Hepatocyte (in vitro differentiated cells): ENCODE measurements around the gene DAZL. TPM values are rescaled to one million over a fixed set of nuclear protein-coding genes. Genes with fewer than 3 reads are reported as not detected.

Experiments
- DNase-seq: peaks from one replicate; pipeline ENCODE4 v3.0.0-alpha.2; 2016; ENCODE audit warnings: low spot score
- H2AFZ ChIP-seq: fragments of 200-600 bp; sonication (generic); 2 replicates; pipeline ENCODE4 v1.6.0; 2016; ENCODE audit warnings: antibody characterized with exemption, mild to moderate bottlenecking
- H3K27ac ChIP-seq: fragments of 200-600 bp; sonication (generic); 2 replicates; pipeline ENCODE4 v1.5.1; 2016; ENCODE audit warnings: mild to moderate bottlenecking
- H3K27me3 ChIP-seq: fragments of 200-600 bp; sonication (generic); 2 replicates; pipeline ENCODE4 v1.6.1; 2016
- H3K36me3 ChIP-seq: fragments of 200-600 bp; sonication (generic); replicated peaks from 2 replicates; pipeline ENCODE4 v1.5.1; 2016; ENCODE audit warnings: low read depth; ENCODE audit not compliant: insufficient read depth
- H3K4me1 ChIP-seq: fragments of 200-600 bp; sonication (generic); 2 replicates; pipeline ENCODE4 v1.5.1; 2016; ENCODE audit warnings: mild to moderate bottlenecking, moderate library complexity; ENCODE audit not compliant: insufficient read depth
- H3K4me2 ChIP-seq: fragments of 200-600 bp; sonication (generic); 2 replicates; pipeline ENCODE4 v1.6.0; 2016
- H3K4me3 ChIP-seq: fragments of 200-600 bp; sonication (generic); 2 replicates; pipeline ENCODE4 v1.5.1; 2016; ENCODE audit warnings: mild to moderate bottlenecking
- H3K79me2 ChIP-seq: fragments of 200-600 bp; sonication (generic); 2 replicates; pipeline ENCODE4 v1.6.0; 2017; ENCODE audit warnings: mild to moderate bottlenecking
- H3K9me2 ChIP-seq: fragments of 200-600 bp; sonication (generic); replicated peaks from 2 replicates; pipeline ENCODE4 v1.6.0; 2017; ENCODE audit warnings: mild to moderate bottlenecking; ENCODE audit not compliant: insufficient read depth
- H3K9me3 ChIP-seq: fragments of 200-600 bp; sonication (generic); 2 replicates; pipeline ENCODE4 v1.5.1; 2016; ENCODE audit warnings: low read depth, mild to moderate bottlenecking
- H4K20me1 ChIP-seq: fragments of 200-600 bp; sonication (generic); 2 replicates; pipeline ENCODE4 v1.6.0; 2016; ENCODE audit warnings: mild to moderate bottlenecking; ENCODE audit not compliant: insufficient read depth, poor library complexity, severe bottlenecking
- EZH2 ChIP-seq: fragments of 200-600 bp; sonication (generic); IDR thresholded peaks from 2 replicates; pipeline ENCODE4 v1.6.1; 2016; ENCODE audit warnings: antibody characterized with exemption, mild to moderate bottlenecking, borderline replicate concordance
- EZH2phosphoT487 ChIP-seq: fragments of 200-600 bp; sonication (generic); IDR thresholded peaks from one replicate; pipeline ENCODE4 v1.6.1; 2018; ENCODE audit warnings: antibody characterized with exemption, mild to moderate bottlenecking, low read depth, moderate library complexity; ENCODE audit not compliant: unreplicated experiment, severe bottlenecking
- WGBS: methylation state at CpG from one replicate; pipeline ENCODE4 v1.1.6; 2016; ENCODE audit warnings: low lambda C conversion rate; ENCODE audit errors: missing lambda C conversion rate; 5-methylcytosine and 5-hydroxymethylcytosine counted together
- polyA plus RNA-seq: library from polyadenylated mRNA; unstranded; fragments of >200 nt; fragmentation: Nextera tagmentation; extraction: Ambion mirVana; gene quantifications from 2 replicates; pipeline ENCODE4 v1.2.1, GENCODE V29; 2016
- total RNA-seq: library from RNA; depleted of rRNA; stranded (reverse); fragments of >200 nt; gene quantifications from 2 replicates; pipeline ENCODE4 v1.2.3, GENCODE V29; 2014
- TF ChIP-seq, protein P1 (sequence below): fragments of 200-600 bp; sonication (generic); IDR thresholded peaks from 2 replicates; pipeline ENCODE4 v1.5.1; 2016; ENCODE audit warnings: antibody characterized with exemption, mild to moderate bottlenecking; ENCODE audit not compliant: poor library complexity

The DAZL gene
- total and polyA plus RNA-seq, 2 experiments from 2014 or later = 0.33 TPM; not detected in 1

DNA sequence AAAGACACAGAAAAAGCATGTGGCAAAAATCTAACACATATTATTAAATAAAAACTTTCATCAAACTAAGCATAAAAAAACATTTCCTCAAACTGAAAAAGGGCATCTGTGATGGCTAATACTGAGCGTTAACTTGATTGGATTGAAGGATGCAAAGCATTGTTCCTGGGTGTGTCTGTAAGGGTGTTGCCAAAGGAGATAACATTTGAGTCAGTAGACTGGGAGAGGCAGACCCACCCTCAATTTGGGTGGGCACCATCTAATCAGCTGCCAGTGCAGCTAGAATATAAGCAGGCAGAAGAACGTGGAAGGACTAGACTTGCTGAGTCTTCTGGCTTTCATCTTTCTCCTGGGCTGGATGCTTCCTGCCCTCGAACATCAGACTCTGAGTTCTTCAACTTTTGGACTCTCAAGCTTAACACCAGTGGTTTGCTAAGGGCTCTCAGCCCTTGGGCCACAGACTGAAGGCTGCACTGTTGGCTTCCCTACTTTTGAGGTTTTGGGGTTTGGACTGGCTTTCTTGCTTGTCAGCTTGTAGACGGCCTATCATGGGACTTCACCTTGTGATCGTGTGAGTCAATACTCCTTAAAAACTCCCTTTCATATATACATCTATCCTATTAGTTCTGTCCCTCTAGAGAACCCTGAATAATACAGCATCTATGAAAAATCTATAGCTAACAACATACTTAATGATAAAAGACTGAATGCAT, 45.4 kb downstream of the DAZL start:
- Histone ChIP-seq H3K27ac (no peak overlapping the region), H3K4me2 (no peak overlapping the region), H3K4me1 (no peaks in the 10 kb centered on the region), H3K36me3 (no peaks in the 10 kb centered on the region), H2AFZ (no peak overlapping the region), H3K4me3 (no peak overlapping the region), H4K20me1 (no peaks in the 10 kb centered on the region), H3K27me3 (no peaks in the 10 kb centered on the region), H3K9me3 (no peaks in the 10 kb centered on the region), H3K9me2 (no peaks in the 10 kb centered on the region), H3K79me2 (no peaks in the 10 kb centered on the region)
- TF ChIP-seq EZH2phosphoT487 (no peak), EZH2 (no peak)
- TF ChIP-seq, protein P1, sequence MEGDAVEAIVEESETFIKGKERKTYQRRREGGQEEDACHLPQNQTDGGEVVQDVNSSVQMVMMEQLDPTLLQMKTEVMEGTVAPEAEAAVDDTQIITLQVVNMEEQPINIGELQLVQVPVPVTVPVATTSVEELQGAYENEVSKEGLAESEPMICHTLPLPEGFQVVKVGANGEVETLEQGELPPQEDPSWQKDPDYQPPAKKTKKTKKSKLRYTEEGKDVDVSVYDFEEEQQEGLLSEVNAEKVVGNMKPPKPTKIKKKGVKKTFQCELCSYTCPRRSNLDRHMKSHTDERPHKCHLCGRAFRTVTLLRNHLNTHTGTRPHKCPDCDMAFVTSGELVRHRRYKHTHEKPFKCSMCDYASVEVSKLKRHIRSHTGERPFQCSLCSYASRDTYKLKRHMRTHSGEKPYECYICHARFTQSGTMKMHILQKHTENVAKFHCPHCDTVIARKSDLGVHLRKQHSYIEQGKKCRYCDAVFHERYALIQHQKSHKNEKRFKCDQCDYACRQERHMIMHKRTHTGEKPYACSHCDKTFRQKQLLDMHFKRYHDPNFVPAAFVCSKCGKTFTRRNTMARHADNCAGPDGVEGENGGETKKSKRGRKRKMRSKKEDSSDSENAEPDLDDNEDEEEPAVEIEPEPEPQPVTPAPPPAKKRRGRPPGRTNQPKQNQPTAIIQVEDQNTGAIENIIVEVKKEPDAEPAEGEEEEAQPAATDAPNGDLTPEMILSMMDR = no peak
- WGBS = 81% methylated on average over 5 of the region's 5 CpGs
- DNase-seq = no peak

DNA sequence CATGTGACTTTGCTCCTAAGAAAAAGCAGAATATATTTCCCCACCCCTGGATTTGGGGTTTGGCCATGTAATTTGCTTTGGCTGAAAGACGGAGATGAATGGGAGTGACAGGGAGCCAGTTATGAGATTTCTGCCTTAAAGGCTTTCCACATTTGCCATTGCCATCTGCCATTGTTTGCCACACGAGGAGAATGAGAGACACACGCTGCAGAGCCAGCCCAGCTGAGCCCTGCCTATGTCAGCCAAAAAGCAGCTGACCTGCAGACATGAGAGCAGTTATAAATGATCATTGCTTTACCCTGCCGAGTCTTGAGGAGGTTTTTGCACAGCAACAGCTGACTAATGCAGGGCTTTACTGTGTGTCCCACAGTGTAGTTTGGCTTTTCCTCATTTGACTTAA, 51.1 kb downstream of the DAZL start:
- no peak overlapping the region for H3K4me2 ChIP-seq
- TF ChIP-seq EZH2 = no peak
- no peak for TF ChIP-seq EZH2phosphoT487
- TF ChIP-seq, protein P1 = no peak
- H4K20me1 ChIP-seq = no peaks in the 10 kb centered on the region
- no peak overlapping the region for H3K4me3 ChIP-seq
- H3K9me2 ChIP-seq = no peaks in the 10 kb centered on the region
- WGBS = 94% methylated on average over 4 of the region's 4 CpGs
- no peak overlapping the region for H2AFZ ChIP-seq
- DNase-seq = no peak
- H3K27me3 ChIP-seq = no peaks in the 10 kb centered on the region
- H3K79me2 ChIP-seq = no peaks in the 10 kb centered on the region
- no peaks in the 10 kb centered on the region for H3K9me3 ChIP-seq
- no peak overlapping the region for H3K27ac ChIP-seq
- H3K4me1 ChIP-seq = no peaks in the 10 kb centered on the region
- no peaks in the 10 kb centered on the region for H3K36me3 ChIP-seq

DNA sequence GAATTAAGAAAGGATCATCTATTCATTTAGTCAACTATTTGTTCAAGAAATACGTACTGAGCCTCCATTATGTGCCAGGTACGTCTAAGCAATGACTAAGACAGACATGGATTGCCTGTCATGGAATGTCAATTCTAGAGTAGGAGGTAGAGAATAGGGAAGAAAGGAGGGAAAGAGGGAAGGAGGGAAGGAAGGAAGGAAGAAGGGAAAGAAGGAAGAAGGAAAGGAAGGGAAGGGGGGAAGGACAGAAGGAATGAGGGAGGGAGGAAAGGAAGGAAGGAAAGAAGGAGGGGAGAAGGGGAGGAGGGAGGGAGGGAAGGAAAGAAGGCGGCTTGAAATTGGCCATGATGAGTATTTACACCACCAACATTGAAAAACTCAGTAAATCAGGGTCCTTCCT, 52.5 kb downstream of the DAZL start:
- no peaks in the 10 kb centered on the region for H3K36me3 ChIP-seq
- 79% methylated on average over 2 of the region's 3 CpGs for WGBS
- no peaks in the 10 kb centered on the region for H3K79me2 ChIP-seq
- no peak overlapping the region for H3K4me3 ChIP-seq
- no peaks in the 10 kb centered on the region for H4K20me1 ChIP-seq
- no peaks in the 10 kb centered on the region for H3K9me3 ChIP-seq
- DNase-seq = no peak
- no peak overlapping the region for H3K27ac ChIP-seq
- no peaks in the 10 kb centered on the region for H3K9me2 ChIP-seq
- H3K4me1 ChIP-seq = no peaks in the 10 kb centered on the region
- TF ChIP-seq, protein P1 = no peak
- no peak for TF ChIP-seq EZH2
- no peak for TF ChIP-seq EZH2phosphoT487
- H3K27me3 ChIP-seq = no peaks in the 10 kb centered on the region
- no peak overlapping the region for H2AFZ ChIP-seq
- H3K4me2 ChIP-seq = no peak overlapping the region
